SK-N-MC (cell line): ENCODE data around the gene LAMA5.

Experiments used
- DNase-seq: peaks from one replicate; pipeline ENCODE4 v3.0.0-alpha.2; 2011; ENCODE audit warnings: low read depth, low spot score
- H3K27ac ChIP-seq: fragments of 200-600 bp; sonication (generic); 2 replicates; pipeline ENCODE4 v1.5.1; 2016; ENCODE audit warnings: mixed run types
- H3K36me3 ChIP-seq: fragments of 200-600 bp; sonication (generic); 2 replicates; pipeline ENCODE4 v1.6.1; 2017; ENCODE audit warnings: antibody characterized with exemption, low read length, mixed read lengths; ENCODE audit not compliant: insufficient read depth
- H3K4me3 ChIP-seq: fragments of 200-600 bp; sonication (generic); 2 replicates; pipeline ENCODE4 v1.5.1; 2016
- H3K9ac ChIP-seq: fragments of 200-600 bp; sonication (generic); 2 replicates; pipeline ENCODE4 v1.8.0; 2017; ENCODE audit warnings: mixed run types, mixed read lengths; ENCODE audit not compliant: insufficient read length
- H3K9me3 ChIP-seq: fragments of 200-600 bp; sonication (generic); 2 replicates; pipeline ENCODE4 v1.6.1; 2017; ENCODE audit warnings: low read depth, mild to moderate bottlenecking, antibody characterized with exemption, low read length, moderate library complexity, mixed read lengths
- EZH2 ChIP-seq: fragments of 200-600 bp; sonication (generic); IDR thresholded peaks from one replicate; pipeline ENCODE4 v1.6.1; 2017; ENCODE audit warnings: antibody characterized with exemption
- FOXP2 ChIP-seq: optimal IDR thresholded peaks from 2 replicates; pipeline ENCODE3; 2011; ENCODE audit warnings: mild to moderate bottlenecking, moderate library complexity; ENCODE audit not compliant: insufficient read depth; ENCODE audit errors: extremely low read length, control extremely low read depth
- POLR2AphosphoS5 ChIP-seq: IDR thresholded peaks from 2 replicates; pipeline ENCODE4 v1.6.1; 2012; ENCODE audit warnings: mild to moderate bottlenecking, low read depth, low read length, borderline replicate concordance

LAMA5 gene

GRCh38 chr20:62285151-62285550 is 82.0 kb downstream of the LAMA5 start:
- H3K27ac ChIP-seq: no peak overlapping the region
- no peak for DNase-seq
- no peak overlapping the region for H3K4me3 ChIP-seq
- no peak overlapping the region for H3K9ac ChIP-seq
- TF ChIP-seq POLR2AphosphoS5 (no peak), FOXP2 (no peak), EZH2 (no peak)
- H3K36me3 ChIP-seq: no peaks in the 10 kb centered on the region; the same call in 1 of the 2 replicates
- no peaks in the 10 kb centered on the region for H3K9me3 ChIP-seq

GRCh38 chr20:62284448-62284847 is 82.7 kb downstream of the LAMA5 start:
- no peak overlapping the region for H3K27ac ChIP-seq
- H3K9ac ChIP-seq: no peak overlapping the region
- H3K36me3 ChIP-seq: no peaks in the 10 kb centered on the region; the same call in 1 of the 2 replicates
- H3K4me3 ChIP-seq: no peak overlapping the region
- no peak for DNase-seq
- TF ChIP-seq EZH2 (no peak), POLR2AphosphoS5 (no peak)
- H3K9me3 ChIP-seq: no peaks in the 10 kb centered on the region

- no peak overlapping the region for H3K9ac ChIP-seq
- no peak overlapping the region for H3K4me3 ChIP-seq
- no peaks in the 10 kb centered on the region for H3K9me3 ChIP-seq
- TF ChIP-seq POLR2AphosphoS5 (no peak), EZH2 (no peak), FOXP2 (no peak)
- no peaks in the 10 kb centered on the region; the same call in 1 of the 2 replicates for H3K36me3 ChIP-seq
- no peak for DNase-seq
- no peak overlapping the region for H3K27ac ChIP-seq
Measured at GRCh38 chr20:62282877-62283503, 84.1 kb downstream of the LAMA5 start.

- no peak overlapping the region for H3K4me3 ChIP-seq
- no peak for DNase-seq
- no peak overlapping the region for H3K27ac ChIP-seq
- H3K9ac ChIP-seq: no peak overlapping the region
- H3K36me3 ChIP-seq: no peaks in the 10 kb centered on the region; the same call in 1 of the 2 replicates
- TF ChIP-seq FOXP2 (no peak), POLR2AphosphoS5 (no peak), EZH2 (no peak)
- no peaks in the 10 kb centered on the region for H3K9me3 ChIP-seq
Measured at GRCh38 chr20:62282103-62282502, 85.0 kb downstream of the LAMA5 start.

- TF ChIP-seq EZH2: no peak
- no peak for TF ChIP-seq POLR2AphosphoS5
- no peak for TF ChIP-seq FOXP2
- no peak overlapping the region for H3K9ac ChIP-seq
- H3K4me3 ChIP-seq: no peak overlapping the region
- no peaks in the 10 kb centered on the region for H3K9me3 ChIP-seq
- H3K27ac ChIP-seq: no peak overlapping the region
- no peak for DNase-seq
- H3K36me3 ChIP-seq: no peaks in the 10 kb centered on the region; the same call in 1 of the 2 replicates
Measured at GRCh38 chr20:62281161-62281933, 85.8 kb downstream of the LAMA5 start.

GRCh38 chr20:62280303-62280702 is 86.8 kb downstream of the LAMA5 start:
- no peak overlapping the region for H3K4me3 ChIP-seq
- no peak overlapping the region for H3K9ac ChIP-seq
- no peaks in the 10 kb centered on the region; the same call in 1 of the 2 replicates for H3K36me3 ChIP-seq
- TF ChIP-seq POLR2AphosphoS5: no peak
- TF ChIP-seq EZH2: no peak
- TF ChIP-seq FOXP2: no peak
- H3K27ac ChIP-seq: no peak overlapping the region
- no peak for DNase-seq
- H3K9me3 ChIP-seq: no peaks in the 10 kb centered on the region

GRCh38 chr20:62277253-62277652 is 89.9 kb downstream of the LAMA5 start:
- Histone ChIP-seq H3K9me3 (no peaks in the 10 kb centered on the region), H3K36me3 (no peaks in the 10 kb centered on the region; the same call in 1 of the 2 replicates), H3K27ac (no peak overlapping the region), H3K9ac (no peak overlapping the region), H3K4me3 (no peak overlapping the region)
- TF ChIP-seq POLR2AphosphoS5 (no peak), FOXP2 (no peak), EZH2 (no peak)
- no peak for DNase-seq

GRCh38 chr20:62276439-62276838 is 90.7 kb downstream of the LAMA5 start:
- H3K4me3 ChIP-seq: no peak overlapping the region
- H3K27ac ChIP-seq: no peak overlapping the region
- H3K9me3 ChIP-seq: no peaks in the 10 kb centered on the region
- TF ChIP-seq POLR2AphosphoS5: no peak
- no peak for TF ChIP-seq FOXP2
- no peak for TF ChIP-seq EZH2
- no peaks in the 10 kb centered on the region; the same call in 1 of the 2 replicates for H3K36me3 ChIP-seq
- no peak for DNase-seq
- H3K9ac ChIP-seq: no peak overlapping the region

GRCh38 chr20:62275219-62275618 is 91.9 kb downstream of the LAMA5 start:
- TF ChIP-seq POLR2AphosphoS5 (no peak), FOXP2 (no peak), EZH2 (no peak)
- Histone ChIP-seq H3K36me3 (no peaks in the 10 kb centered on the region; the same call in 1 of the 2 replicates), H3K27ac (no peak overlapping the region), H3K9me3 (no peaks in the 10 kb centered on the region), H3K4me3 (no peak overlapping the region), H3K9ac (no peak overlapping the region)
- DNase-seq: no peak
